T-helper 2 cell (primary cell): ENCODE results near the gene VSX1.

Experiments used
- DNase-seq, 5 experiments: peaks; one replicate each; pipeline versions ENCODE4 v3.0.0 to v3.0.0-alpha.2; 2012 to 2022

The VSX1 gene

DNA sequence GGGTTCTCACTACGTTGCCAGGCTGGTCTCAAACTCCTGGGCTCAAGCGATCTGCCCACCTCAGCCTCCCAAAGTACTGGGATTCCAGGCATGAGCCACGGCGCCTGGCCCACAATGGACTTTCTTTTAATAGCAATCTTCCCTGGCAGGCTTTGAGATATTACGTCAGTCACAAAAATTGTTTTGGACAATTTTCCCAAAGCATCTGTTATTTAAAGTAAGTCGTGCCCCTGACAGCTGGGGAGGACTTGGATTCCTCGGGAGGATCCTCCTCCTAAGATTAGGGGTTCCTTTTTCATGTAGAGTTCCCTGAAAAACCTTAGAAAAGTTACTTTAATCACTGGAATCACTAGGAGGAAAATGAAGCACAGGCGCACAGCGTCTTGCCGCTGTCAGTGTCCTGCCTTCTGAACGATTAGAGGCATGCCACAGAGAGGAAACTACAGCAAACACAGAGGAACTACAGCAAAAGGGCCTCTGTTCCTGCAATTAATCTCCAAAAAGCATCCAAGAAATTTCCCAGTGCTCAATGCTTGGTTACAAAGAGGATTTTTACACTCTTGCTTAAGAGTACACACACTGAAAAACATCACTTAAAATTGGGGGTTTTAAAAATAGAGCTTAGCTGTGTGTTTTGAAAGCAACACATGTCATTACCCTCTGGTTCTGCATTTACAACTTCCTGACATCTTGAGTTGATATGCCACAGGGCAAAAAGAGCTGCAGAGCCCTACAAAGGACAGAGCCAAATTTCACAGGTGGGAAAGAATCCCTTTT is 28.5 kb downstream of the VSX1 start:
- DNase-seq: no peak

DNA sequence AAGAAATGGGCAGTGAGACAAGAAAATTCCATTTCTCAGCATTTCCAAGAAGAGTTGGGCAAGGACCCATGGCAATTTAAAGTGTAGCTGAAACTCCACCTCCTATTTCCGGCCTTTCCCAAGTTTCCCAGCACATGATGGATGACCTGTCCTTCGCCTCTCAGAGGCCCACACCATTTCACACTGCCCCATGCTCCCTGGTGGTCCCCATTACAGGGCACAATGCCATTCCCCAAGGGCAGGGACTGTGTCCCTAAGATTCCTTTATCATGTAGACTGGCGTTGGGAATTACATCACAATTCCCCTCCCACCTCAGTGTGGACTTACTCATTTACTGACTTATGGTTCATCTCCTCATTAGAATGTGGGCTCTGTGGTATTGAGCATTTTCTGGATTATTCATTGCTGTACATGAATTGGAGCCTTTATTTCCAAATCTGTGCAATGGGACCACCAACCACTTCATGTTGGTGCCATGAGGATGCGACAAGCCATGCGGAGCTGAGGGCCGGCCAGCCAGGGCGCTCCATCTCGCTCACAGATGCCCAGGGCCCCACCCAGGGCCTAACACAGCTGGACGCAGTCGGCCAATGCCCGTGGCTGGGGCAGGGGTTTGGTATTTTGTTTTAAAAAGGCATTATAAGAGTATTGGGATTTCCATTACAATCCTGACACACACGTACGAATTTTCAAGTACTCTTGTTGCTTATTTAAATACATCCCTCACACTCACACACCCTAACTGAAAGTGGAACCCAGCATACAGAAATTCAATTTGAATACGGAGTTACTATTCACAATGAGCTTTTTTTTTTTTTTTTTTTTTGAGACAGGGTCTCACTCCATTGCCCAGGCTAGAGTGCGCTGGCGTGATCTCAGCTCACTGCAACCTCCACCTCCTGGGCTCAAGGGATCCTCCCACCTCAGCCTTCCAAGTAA is 29.4 kb downstream of the VSX1 start:
- DNase-seq: no peak

DNA sequence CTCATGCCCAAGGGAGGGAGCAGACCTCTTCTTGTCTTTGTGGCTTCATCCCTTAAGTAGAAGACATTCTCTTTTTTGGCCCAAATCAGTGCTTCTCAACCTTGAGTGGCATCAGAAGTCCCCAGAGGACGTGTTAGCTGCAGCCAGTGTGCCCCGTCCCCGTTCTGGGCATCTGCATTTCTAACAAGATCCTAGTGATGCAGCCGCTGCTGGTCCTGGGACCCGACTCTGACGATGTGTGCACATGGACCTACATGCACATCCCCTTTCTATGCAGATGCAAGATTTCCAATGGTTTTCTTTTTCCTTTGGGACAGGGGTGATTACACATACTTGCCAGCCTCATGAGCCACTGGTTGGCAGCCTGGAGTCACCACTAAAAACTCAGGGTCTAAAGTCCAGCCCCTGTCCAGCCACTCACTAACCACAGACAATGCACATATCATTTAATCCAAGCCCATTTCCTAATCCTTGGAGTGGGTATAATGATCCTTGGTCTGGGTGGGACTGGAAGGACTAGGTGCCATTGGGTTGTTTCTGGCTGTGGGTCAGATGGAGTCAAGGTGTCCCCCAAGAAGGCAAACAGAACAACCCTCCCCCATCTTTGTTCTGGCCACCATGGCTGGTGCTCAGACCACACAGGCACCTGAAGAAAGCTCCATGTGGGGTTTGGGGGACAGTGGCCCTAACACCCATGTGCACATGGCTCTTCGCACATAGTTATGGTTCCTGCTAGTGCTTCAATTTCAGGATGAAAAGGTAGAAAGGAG is 30.4 kb downstream of the VSX1 start:
- DNase-seq: no peak

DNA sequence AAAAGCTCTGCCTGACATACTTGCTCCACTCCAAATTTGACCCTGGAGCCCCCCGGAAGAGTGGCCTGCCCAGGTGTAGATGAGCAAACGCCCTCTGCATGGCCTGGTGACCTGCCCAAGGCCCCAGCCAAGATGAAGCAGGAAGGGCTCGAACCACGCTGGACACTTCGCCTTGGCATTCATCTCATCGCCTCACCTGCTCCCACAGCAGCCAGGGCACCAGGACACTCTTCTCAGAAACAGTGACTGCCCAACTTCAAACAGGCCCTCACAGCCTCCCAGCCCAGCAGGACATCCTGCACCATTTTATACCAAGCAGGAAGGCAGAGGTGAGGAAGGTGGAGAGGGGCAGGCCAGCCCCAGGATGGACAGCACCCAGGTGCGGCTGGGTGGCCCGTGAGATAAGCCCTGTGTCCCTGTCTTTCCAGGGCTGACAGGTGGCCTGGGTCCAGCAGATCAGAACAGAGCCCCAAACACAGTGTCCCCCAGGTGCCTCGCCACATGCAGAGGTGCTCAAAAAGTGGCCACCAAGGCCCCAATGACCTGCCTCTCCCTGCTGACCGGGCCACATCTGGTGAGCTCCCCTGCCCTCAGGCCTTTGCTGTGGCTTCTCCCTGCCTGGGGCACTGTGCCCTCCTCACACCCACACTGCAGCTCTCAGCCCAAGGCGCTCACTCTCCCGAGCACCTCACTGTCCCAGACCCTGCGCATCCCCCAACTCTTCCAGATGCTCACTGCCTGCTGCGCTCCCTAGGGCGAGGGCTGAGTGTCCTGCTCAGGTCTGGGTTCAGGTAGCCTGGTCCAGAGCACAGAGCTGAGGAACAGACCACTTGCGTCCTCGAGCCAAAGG is 31.2 kb downstream of the VSX1 start:
- no peak for DNase-seq

DNA sequence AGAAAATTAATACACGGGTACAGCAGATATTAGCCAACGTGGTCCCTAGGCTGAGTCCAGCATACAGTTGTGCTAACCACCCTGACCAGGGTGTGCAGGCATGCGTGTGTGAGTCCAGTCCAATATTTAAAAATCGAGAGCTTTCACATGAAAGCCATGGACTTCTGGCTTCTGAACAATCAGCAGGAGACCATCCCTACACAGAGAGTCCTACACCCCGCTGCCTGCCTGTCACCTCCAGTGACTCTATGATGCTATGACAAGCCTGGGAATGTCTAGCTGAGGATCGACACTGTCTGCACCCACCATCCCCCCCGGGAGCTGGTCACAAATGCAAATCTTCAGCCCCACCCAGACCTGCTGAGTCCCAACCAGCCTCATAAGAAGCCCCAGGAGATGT is 31.9 kb downstream of the VSX1 start:
- DNase-seq: no peak

DNA sequence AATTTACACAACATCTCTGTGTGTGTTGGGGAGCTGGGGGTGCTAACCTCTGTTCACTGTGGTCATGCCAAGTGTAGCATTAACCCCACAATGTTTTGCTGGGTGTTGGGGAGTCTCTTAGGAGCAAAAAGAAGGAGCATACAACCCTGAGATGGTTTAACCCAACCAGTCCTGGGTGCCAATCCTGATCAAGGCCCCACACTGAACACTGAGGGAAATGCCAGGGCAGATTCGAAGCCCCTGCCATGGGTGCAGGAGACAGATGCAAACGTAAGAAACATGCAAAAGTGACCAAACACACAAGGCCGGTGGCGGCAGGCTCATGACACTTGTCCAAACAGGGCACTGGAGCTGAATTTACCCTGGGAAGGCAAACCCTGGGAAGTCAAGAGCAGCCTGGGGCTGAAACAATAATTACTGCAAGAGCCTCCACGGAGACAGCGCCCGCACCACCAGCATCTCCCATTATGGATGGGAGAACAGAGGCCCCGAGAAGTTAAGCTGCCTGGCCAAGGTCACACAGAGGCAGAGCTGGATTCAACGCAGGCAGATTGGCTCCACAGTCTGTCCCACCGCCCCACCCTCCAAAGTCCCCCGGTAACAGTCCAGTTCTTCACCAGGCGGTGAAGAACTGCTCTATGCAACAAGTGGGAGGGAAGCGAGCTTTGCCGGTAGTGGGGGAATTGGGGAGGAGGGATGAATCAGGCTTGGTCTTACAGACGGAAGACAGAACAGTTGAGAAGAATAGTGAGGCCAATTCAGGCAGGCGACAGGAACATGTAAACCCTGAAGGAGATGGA is 32.5 kb downstream of the VSX1 start:
- no peak for DNase-seq

DNA sequence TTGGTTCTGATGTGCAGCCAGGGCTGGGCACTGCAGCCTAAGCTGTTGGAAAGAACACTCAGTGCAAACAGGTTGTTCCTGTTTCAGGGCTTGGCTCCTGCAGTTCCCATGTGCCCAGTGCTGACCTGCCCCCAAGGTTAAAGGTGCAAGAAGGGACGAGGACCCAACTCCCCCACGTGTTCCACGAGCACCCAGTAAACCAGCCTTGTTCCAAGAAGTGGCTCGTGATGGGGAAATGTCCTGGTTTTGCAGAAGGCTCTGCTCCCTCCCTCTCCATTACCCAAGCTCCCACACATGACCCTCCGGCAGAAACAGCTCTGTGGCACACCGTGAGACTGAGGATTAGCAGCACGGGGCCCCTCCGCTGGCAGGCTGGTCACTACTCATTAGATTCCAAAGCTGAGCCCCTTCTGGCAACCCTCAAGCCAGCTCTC is 33.4 kb downstream of the VSX1 start:
- DNase-seq: no peak

DNA sequence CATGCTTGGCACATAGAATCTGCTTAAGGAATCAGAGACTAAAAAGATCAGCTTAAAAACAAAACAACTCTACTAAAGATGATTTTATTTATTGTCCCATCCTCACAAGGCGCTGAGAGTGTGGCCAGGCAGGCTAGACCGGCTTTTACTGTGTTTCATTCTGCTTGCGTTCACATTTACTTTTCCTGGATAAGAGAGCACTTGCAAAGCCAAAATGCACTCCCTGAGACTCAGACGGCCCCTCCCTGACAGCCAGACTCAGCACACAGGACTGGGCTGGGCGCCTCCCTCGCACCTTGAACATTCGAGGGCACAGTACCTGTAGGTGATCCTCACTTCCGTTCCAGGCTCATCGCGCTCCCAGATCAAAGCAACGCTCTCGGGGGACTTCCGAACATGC is 34.2 kb downstream of the VSX1 start:
- DNase-seq: peak in 1 of 5 experiments; percentile 16

DNA sequence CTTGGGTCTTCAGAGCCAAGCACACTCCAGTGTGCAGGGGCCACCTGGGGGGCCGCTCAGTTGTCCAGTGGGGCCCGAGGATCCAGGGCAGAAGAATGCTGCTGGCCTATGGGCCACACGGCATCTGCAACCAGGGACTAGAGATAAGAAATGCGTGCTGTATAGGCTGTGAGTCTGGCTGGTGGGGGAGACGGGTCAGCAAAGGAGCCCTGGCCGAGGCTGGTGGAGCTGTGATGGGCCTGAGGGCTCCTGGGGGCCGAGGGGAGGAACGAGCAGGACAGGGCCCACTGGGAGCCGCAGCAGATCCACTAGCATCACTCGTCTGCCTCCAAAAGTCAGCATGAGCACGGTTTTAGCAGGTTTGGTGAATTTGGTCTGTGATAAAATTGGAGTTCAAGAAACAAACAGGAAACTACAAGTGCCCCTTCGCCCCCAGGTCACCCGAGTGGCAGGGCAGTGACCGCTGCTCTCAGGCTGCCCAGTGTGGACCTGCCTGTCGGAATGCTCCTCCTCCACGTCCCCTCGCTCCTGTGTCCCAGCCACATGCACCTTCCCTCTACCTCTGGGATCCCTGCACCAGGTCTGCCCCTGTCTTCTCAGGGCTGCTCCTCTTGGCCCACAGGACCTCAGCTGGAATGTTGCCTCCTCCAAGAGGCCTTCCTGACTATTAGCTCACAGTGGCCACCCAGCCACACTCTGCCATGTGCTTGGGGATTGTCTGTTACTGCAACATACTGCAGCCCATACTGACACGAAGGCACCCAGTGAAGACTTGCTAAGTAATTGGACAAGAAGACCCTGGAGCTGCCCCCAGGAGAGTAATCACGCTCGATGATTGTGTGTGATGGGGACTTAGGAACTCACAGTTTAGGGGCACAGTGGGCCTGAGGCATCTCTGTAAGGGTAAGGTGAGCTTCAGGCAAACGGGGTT is 34.9 kb downstream of the VSX1 start:
- no peak for DNase-seq

DNA sequence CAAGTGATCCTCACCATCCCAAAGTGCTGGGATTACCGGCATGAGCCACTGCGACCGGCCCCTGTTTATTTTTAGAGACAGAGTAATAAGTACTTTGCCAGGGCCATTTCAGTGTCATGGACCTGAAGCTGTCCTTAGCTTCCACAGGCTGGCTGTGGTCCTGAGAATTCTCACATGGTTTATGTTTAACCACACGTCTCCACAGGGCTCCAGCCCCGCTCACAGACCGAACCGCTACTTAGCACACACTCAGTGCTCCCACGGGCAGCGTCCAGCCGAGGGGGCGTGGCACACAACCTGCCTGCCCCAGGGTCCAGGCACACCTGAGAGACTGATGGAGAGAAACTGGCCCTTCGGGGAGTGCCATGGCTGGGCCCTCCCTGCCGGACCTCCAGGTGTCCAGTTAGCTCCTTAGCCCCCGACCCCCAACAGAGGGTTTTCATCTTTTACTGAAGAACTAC is 35.7 kb downstream of the VSX1 start:
- no peak for DNase-seq

DNA sequence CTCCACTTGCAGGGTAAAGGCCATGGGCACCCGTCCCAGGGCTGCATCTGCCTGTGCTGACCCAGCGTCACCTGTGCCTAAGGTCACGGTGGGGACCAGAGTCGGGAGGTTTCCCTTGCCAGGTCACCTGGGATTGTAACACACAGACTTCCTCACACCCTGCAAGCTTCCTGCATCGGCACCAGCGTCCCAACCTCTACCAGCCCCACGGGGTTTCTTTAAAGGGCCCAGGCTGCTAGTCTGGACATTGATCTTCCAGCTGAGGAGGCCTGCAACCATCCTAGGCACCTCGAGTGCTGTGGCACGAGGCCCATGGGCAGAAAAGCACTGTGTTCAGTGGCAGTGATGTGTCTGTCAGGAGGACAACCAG is 36.6 kb downstream of the VSX1 start:
- DNase-seq: no peak

DNA sequence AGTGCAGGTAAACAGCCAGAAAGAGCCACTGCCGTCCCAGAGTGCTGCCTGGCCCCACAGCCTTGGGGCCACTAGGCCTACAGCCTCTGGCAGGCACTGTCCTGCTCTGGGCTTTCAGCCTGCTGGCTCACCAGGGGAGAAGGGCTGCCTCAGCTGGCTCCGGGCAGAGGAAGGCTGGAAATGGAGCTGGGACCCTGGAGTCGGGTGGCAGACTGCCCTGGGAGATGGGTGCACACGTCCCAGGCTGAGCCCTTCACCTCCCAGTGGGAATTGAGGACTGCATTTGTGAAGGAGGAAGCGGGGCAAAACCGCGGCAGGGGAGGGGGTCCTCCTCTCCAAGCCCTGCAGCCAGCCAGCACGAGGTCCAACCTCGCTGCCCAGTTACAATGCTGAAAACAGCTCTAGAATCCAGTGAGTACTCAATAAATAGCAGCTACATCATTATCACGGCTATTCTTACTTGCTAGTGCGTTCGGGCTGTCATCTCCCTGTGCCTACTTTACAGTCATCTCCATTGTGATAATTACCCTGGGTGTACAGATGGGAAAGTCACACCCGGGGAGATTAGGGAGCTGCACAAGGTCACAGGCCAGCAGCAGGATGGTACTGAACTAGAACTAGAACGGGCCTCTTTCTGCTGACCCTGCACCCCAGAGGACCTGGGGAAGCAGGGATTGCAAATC is 37.1 kb downstream of the VSX1 start:
- no peak for DNase-seq

DNA sequence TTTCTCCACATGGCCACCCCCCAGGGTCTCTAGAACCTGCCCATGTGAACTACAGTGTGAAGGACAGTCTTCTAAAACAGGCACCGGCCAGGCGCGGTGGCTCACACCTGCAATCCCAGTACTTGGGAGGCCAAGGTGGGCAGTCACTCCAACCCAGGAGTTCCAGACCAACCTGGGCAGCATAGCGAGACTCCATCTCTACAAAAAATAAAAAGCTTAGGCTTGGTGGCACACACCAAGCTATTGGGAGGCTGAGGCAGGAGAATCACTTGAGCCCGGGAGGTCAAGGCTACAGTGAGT is 37.7 kb downstream of the VSX1 start:
- no peak for DNase-seq

DNA sequence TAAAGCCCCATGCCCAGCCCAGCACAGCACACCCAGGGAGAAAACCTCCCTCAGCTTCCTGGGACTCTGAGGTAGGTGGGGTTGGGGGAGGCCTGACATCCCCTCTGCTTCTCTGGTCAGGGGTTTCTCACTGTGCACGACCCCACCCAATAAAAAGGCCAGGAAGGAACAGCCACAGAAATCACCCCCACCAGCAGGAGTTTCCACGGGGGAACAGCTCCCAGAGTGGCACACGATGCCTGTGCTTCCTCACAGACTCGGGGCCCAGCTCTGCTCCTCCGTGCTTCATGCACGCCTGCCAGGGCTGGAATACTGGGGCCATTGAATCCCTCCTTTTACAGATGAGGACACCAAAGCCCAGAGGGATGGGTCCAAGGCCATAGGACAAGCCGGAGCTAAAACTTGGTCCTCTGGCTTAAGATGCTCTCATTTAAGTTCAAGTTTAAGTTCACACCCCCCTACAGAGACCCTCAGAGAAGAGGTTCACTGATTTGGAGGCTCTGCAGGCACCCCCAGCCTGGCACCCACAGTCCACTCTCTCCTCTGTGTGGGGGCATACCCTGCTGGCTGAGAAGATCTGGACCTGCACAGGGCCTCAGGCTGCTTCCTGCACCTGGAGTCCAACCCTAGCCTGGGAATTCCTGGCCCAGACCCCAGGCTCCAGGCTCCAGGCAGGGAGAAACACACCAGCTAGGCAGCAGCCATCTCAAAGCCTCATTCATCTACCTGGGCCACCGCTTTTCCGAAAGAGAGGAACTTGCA is 38.3 kb downstream of the VSX1 start:
- DNase-seq: no peak

DNA sequence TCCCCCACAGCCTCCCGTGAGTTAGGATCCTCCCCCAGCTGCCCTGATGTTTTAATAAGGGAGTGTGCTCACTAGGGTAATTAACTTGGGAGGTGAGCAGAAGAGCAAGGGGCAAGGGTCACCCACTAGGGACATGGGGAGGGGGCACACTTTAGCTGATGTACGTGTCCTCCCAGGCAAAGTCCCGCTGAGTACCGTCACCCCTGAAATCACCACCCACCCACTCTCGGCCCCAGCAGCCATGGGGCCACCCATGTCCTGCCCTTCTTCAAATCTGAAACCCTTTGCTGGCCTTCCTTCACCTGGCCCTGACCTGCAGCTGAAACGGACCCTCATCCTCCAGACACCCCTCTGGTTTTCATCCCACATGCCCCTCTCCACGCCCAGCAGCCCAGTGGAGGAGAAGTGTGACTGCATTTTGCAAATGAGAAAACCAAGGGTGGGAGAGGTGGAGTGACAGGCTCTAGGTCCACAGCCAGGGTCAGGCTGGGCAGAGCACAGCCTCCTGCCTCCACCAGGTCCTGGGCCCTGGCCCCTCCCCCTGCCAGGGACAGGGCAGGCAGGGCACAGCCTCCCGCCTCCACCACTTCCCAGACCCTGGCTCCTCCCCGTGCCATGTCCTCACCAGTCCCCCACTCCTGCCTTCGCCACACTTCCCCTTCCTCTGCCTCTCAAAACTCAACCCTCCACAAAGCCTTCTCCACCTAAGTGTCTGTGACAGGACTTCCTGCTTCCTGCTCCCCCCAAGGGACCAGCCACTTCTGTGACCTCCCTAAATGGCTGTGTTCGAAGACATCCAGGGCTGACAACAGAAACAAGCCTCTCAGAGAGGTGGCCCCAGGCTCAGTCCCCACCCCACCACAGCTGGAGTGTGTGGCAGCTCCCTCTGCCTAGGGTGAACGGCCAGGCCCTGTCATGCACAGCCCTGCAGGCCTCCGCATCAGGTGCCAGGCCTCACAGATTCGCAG is 39.1 kb downstream of the VSX1 start:
- peak in 3 of 5 experiments; percentile 14 to 82 (median 67) for DNase-seq

DNA sequence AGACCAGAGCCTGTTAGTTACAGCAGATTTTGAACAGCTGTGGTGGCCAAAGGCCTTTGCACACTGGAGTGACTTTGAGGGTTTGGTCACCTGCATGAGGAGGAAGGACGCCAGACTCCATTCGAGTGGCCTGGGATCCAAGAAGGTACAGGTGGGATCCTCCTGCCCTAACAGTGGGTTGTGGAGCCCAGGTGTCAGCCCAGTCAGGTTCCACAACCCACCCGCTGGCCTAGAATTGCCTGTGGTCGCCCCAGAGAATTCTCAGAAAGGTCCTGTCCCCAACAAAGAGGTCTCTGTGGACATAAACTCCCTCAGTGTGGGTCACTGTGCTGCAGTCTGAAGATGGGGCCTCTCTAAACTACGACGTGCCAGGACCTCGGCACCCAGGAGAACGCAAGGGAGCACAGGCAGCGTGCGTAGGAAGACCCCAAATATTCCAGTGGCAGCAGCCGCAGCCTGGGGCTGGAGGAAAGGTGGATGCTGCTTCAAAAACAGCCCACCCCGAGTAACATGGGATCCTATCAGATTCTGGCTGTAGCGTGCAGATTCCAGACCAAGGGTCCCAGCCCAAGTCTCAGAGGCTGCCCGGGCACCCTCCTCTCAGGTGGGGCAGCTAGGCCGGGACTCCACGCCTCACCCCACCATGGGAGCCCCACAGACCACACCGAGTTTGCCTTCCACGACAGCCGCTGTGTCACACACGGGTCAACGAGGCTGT is 40.0 kb downstream of the VSX1 start:
- no peak for DNase-seq

DNA sequence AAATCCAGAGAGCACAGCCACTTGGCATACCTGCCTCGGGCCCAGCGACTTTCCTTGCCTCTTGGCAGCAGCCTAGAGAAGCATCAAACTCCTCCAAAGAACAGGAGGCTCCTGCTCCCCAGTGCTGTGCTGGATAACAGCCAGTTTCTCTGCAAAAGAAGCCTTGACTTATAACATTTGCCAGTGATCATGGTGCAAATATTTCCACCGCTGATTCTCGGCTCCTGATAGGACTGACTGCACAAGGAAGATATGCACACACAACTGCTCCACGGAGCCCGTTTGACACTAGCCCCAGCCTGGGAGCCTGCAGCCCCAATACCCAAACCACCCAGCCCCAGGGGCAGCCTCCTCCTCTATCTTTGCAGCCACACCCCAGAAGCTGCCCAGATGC is 41.5 kb downstream of the VSX1 start:
- no peak for DNase-seq
